ENCODE measurements around the gene PLXND1. TPM values are rescaled to one million over a fixed set of nuclear protein-coding genes. Genes with fewer than 3 reads are reported as not detected.

PLXND1 gene
- total RNA-seq, 1 experiment from 2014 or later = 47.3 TPM

DNA sequence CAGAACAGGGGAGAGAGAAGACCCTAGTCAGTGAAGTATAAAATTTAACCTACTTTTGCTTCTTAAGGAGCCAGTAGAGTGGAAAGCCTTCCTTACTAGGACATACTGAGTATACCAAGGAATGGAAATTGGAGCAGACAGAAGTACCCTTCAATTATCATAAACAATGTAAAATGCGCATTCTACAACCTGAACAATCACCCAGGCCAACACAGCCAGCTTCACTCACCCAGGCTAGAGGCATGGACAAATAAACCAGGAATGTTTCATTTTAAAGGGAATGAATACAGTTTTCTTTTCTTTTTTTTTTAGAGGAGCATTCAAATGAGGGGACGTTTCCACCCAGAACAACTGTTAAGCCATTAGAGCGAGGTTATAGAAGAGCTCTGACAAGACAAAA, 41.9 kb upstream of the PLXND1 start:
- TF ChIP-seq ELF1 (IDR thresholded peaks at IDR 0.05; ENCODE audit: borderline replicate concordance, low read depth) = no peak
- TF ChIP-seq YY1 (IDR thresholded peaks at IDR 0.05; ENCODE audit: extremely low read depth, insufficient replicate concordance, low read depth, low read length) = no peak
- TF ChIP-seq, protein P1, sequence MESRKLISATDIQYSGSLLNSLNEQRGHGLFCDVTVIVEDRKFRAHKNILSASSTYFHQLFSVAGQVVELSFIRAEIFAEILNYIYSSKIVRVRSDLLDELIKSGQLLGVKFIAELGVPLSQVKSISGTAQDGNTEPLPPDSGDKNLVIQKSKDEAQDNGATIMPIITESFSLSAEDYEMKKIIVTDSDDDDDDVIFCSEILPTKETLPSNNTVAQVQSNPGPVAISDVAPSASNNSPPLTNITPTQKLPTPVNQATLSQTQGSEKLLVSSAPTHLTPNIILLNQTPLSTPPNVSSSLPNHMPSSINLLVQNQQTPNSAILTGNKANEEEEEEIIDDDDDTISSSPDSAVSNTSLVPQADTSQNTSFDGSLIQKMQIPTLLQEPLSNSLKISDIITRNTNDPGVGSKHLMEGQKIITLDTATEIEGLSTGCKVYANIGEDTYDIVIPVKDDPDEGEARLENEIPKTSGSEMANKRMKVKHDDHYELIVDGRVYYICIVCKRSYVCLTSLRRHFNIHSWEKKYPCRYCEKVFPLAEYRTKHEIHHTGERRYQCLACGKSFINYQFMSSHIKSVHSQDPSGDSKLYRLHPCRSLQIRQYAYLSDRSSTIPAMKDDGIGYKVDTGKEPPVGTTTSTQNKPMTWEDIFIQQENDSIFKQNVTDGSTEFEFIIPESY (IDR thresholded peaks at IDR 0.05; ENCODE audit: extremely low read depth, insufficient replicate concordance, low read length) = no peak
- no peak for TF ChIP-seq SRF (IDR thresholded peaks at IDR 0.05; ENCODE audit: low read depth)
- TF ChIP-seq EGR1 (IDR thresholded peaks at IDR 0.05; ENCODE audit: low read depth) = no peak
- H3K27ac ChIP-seq (ENCODE audit: low read depth, low read length) = no peak overlapping the region
- H3K9me2 ChIP-seq (ENCODE audit: insufficient read depth) = no peaks in the 10 kb centered on the region
- POLR2A ChIA-PET = no interaction called here
- BruUV-seq (replicated peaks) = no TSS peak
- no peak overlapping the region for H2AFZ ChIP-seq (ENCODE audit: low read depth, low read length, poor library complexity, severe bottlenecking)
- DNase-seq (ENCODE audit: low read depth, low spot score) (no peak), ATAC-seq (no peak)
- H3K9ac ChIP-seq (ENCODE audit: low read length) = no peak overlapping the region
- H4K20me1 ChIP-seq (ENCODE audit: insufficient read depth) = no peaks in the 10 kb centered on the region
- intact Hi-C loops (cut with micrococcal nuclease) = no loop called here
- H3K4me3 ChIP-seq (replicated peaks in 1 of 2; ENCODE audit: low read depth in 1 of 2, low read length in 2 of 2) = no peak overlapping the region
- H3K79me2 ChIP-seq (ENCODE audit: insufficient read depth, low read length) = no peaks in the 10 kb centered on the region
- no peaks in the 10 kb centered on the region for H3K27me3 ChIP-seq (ENCODE audit: insufficient read depth, low read length)
- no peaks in the 10 kb centered on the region for H3K9me3 ChIP-seq (ENCODE audit: control insufficient read depth in 1 of 2, insufficient read depth in 1 of 2, low read depth in 1 of 2, low read length in 2 of 2)
- RAD21 ChIA-PET (ENCODE audit: low non-redundant PET in 1 of 2, low total read pairs in 2 of 2, uncharacterized antibody in 2 of 2, unreplicated experiment in 2 of 2) = no interaction called here
- H3K4me1 ChIP-seq (ENCODE audit: control insufficient read depth in 1 of 2, insufficient read depth in 2 of 2, low read length in 2 of 2) = peaks cover 34 to 43% of the 10 kb centered on the region in 2 experiments
- H3K4me2 ChIP-seq (ENCODE audit: low read length) = no peak overlapping the region
- CTCF ChIA-PET = no interaction called here
- no peaks in the 10 kb centered on the region for H3K36me3 ChIP-seq (ENCODE audit: control insufficient read depth in 1 of 2, insufficient read depth in 2 of 2, low read length in 2 of 2)

DNA sequence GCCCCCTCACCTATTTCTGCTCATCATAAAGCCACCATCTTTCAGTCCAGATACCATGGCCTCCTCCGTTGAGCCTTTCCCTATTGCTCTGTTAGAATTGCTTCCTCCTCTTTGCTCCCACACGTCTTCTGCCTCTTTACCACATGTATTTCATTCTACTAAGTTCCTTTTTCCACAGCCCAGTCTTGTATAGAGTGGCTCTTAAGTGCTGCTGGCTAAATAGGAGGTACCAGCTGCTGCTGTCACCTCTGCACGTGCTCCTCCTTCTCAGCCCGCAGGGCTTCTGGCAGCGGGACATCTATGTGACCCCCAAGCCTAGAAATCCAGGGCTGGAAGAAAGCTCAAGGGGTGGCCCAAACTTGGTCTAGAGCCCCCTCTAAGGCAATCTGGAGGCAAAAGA, 38.8 kb upstream of the PLXND1 start:
- Histone ChIP-seq H3K4me2 (ENCODE audit: low read length) (no peak overlapping the region), H2AFZ (ENCODE audit: low read depth, low read length, poor library complexity, severe bottlenecking) (no peak overlapping the region), H3K36me3 (ENCODE audit: control insufficient read depth in 1 of 2, insufficient read depth in 2 of 2, low read length in 2 of 2) (no peaks in the 10 kb centered on the region), H3K27ac (ENCODE audit: low read depth, low read length) (no peak overlapping the region), H3K9ac (ENCODE audit: low read length) (no peak overlapping the region), H3K4me1 (ENCODE audit: control insufficient read depth in 1 of 2, insufficient read depth in 2 of 2, low read length in 2 of 2) (peaks cover 8 to 13% of the 10 kb centered on the region in 2 experiments), H3K27me3 (ENCODE audit: insufficient read depth, low read length) (no peaks in the 10 kb centered on the region), H4K20me1 (ENCODE audit: insufficient read depth) (no peaks in the 10 kb centered on the region), H3K79me2 (ENCODE audit: insufficient read depth, low read length) (no peaks in the 10 kb centered on the region), H3K4me3 (replicated peaks in 1 of 2; ENCODE audit: low read depth in 1 of 2, low read length in 2 of 2) (no peak overlapping the region), H3K9me2 (ENCODE audit: insufficient read depth) (no peaks in the 10 kb centered on the region), H3K9me3 (ENCODE audit: control insufficient read depth in 1 of 2, insufficient read depth in 1 of 2, low read depth in 1 of 2, low read length in 2 of 2) (no peaks in the 10 kb centered on the region)
- ChIA-PET RAD21 (ENCODE audit: low non-redundant PET in 1 of 2, low total read pairs in 2 of 2, uncharacterized antibody in 2 of 2, unreplicated experiment in 2 of 2) (no interaction called here), CTCF (no interaction called here), POLR2A (no interaction called here)
- TF ChIP-seq POLR2AphosphoS5 (IDR thresholded peaks at IDR 0.05; ENCODE audit: low read depth, low read length) = no peak
- ATAC-seq (no peak), DNase-seq (ENCODE audit: low read depth, low spot score) (no peak)
- BruUV-seq (replicated peaks) = no TSS peak
- intact Hi-C loops (cut with micrococcal nuclease) = no loop called here

All from HCT116 (cell line).